Measurements from ENCODE around the gene YBX1.

The YBX1 gene

GRCh38 chr1:42681741-42682483 lies at the start of gene YBX1:
TSS of gene YBX1 (plus strand) at chr1:42682418. CDS start at chr1:42682566, 148 bp downstream.
- peak within 1 kb of the TSS; percentile 68 for H2AFZ ChIP-seq (ENCODE audit: low read depth)
- H3K36me3 ChIP-seq (ENCODE audit: insufficient read depth), result peaks cover 14% of the 10 kb centered on the region; the same call in 1 of the 2 replicates

DNA sequence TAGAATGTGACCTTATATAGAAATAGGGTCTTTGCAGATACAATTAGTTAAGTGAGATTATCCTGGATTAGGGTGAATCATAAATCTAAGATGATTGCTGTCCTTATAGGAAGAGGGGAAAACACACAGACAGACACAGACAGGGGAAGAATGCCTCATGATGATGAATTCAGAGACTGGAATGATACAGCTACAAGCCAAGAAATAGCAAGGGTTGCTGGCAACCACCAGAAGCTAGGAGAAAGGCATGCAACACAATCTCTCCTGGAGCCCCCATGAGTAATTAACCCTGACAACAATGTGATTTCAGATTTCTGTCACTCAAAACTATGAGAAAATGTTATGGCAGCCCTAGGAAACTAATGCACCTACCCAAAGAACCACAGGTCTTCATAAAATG lies 43.1 kb upstream of the YBX1 start:
- Histone ChIP-seq H3K79me2 (ENCODE audit: insufficient read depth, low read depth) (no peaks in the 10 kb centered on the region), H3K9ac (no peak overlapping the region), H3K36me3 (ENCODE audit: insufficient read depth) (no peaks in the 10 kb centered on the region), H2AFZ (ENCODE audit: low read depth) (no peak overlapping the region), H4K20me1 (ENCODE audit: insufficient read depth) (no peaks in the 10 kb centered on the region), H3K27ac (no peak overlapping the region), H3K4me3 (IDR thresholded peaks at IDR 0.05; ENCODE audit: insufficient read depth, low read depth, low read length) (no peak overlapping the region), H3K27me3 (ENCODE audit: insufficient read depth, low read depth) (no peaks in the 10 kb centered on the region), H3K4me1 (ENCODE audit: low read depth, poor library complexity, severe bottlenecking) (no peaks in the 10 kb centered on the region), H3K4me2 (no peak overlapping the region)
- TF ChIP-seq, protein P1, sequence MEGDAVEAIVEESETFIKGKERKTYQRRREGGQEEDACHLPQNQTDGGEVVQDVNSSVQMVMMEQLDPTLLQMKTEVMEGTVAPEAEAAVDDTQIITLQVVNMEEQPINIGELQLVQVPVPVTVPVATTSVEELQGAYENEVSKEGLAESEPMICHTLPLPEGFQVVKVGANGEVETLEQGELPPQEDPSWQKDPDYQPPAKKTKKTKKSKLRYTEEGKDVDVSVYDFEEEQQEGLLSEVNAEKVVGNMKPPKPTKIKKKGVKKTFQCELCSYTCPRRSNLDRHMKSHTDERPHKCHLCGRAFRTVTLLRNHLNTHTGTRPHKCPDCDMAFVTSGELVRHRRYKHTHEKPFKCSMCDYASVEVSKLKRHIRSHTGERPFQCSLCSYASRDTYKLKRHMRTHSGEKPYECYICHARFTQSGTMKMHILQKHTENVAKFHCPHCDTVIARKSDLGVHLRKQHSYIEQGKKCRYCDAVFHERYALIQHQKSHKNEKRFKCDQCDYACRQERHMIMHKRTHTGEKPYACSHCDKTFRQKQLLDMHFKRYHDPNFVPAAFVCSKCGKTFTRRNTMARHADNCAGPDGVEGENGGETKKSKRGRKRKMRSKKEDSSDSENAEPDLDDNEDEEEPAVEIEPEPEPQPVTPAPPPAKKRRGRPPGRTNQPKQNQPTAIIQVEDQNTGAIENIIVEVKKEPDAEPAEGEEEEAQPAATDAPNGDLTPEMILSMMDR (conservative IDR thresholded peaks at IDR 0.05; ENCODE audit: low read depth, low read length), result no peak

More at GRCh38 chr1:42681741-42682483, at the start of gene YBX1:
- no peaks in the 10 kb centered on the region for H3K27me3 ChIP-seq (ENCODE audit: insufficient read depth, low read depth)
- TF ChIP-seq, protein P1 (conservative IDR thresholded peaks at IDR 0.05; ENCODE audit: low read depth, low read length), result no peak
- H3K27ac ChIP-seq, result peak within 1 kb of the TSS; percentile 91
- peaks cover 50% of the 10 kb centered on the region for H3K79me2 ChIP-seq (ENCODE audit: insufficient read depth, low read depth)
- H3K9ac ChIP-seq, result peak within 1 kb of the TSS; percentile 97
- H3K4me3 ChIP-seq (IDR thresholded peaks at IDR 0.05; ENCODE audit: insufficient read depth, low read depth, low read length), result peak within 1 kb of the TSS; percentile 92
- H3K4me1 ChIP-seq (ENCODE audit: low read depth, poor library complexity, severe bottlenecking), result peaks cover 38% of the 10 kb centered on the region
- peak within 1 kb of the TSS; percentile 98 for H3K4me2 ChIP-seq
- H4K20me1 ChIP-seq (ENCODE audit: insufficient read depth), result peaks cover 39% of the 10 kb centered on the region

DNA sequence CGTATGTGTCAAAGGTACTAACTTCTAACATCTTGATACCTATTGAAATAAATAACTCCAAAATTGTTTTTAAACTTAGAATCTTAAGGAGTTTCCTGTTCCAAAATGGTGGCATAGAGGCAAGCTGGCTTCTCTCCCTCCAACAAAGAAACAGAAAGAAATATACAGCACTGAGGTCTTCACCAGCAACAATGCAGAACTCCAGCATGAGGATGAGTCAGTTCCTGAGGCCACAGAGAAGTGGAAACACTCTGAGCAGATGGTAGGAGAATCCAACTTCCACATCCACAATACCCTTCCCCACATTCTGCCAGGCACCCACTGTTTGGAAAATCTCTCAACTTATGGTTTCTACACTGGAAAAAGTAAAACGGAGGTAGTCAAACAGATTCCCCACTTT lies 36.2 kb upstream of the YBX1 start:
- TF ChIP-seq, protein P1 (conservative IDR thresholded peaks at IDR 0.05; ENCODE audit: low read depth, low read length), result no peak
- Histone ChIP-seq H3K9ac (no peak overlapping the region), H3K4me2 (no peak overlapping the region), H3K79me2 (ENCODE audit: insufficient read depth, low read depth) (no peaks in the 10 kb centered on the region), H3K4me3 (IDR thresholded peaks at IDR 0.05; ENCODE audit: insufficient read depth, low read depth, low read length) (no peak overlapping the region), H3K4me1 (ENCODE audit: low read depth, poor library complexity, severe bottlenecking) (no peaks in the 10 kb centered on the region), H3K27me3 (ENCODE audit: insufficient read depth, low read depth) (no peaks in the 10 kb centered on the region), H3K36me3 (ENCODE audit: insufficient read depth) (no peaks in the 10 kb centered on the region), H4K20me1 (ENCODE audit: insufficient read depth) (no peaks in the 10 kb centered on the region), H3K27ac (no peak overlapping the region), H2AFZ (ENCODE audit: low read depth) (no peak overlapping the region)

DNA sequence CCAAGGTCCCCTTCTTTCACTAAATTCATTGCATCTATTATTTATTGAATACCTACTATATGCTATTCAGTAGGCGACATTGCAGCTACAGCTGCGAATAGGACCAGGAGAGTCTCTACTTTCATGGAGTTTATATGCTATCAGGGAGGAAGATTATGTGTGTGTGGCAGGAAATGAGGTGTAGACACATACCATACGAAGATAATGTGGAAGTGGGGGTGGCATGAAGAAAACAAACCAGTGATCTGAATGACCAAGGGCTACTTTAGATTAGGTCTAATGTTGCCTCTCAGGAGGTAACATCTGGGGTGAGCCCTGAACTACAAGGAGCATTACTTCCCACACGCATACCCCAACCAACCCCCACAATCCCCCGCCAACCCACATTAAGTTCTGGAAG lies 25.0 kb upstream of the YBX1 start:
- H4K20me1 ChIP-seq (ENCODE audit: insufficient read depth), result no peaks in the 10 kb centered on the region
- H3K36me3 ChIP-seq (ENCODE audit: insufficient read depth), result no peaks in the 10 kb centered on the region
- peak overlapping the region; percentile 81; the same call in 1 of the 2 replicates for H3K4me2 ChIP-seq
- H3K4me3 ChIP-seq (IDR thresholded peaks at IDR 0.05; ENCODE audit: insufficient read depth, low read depth, low read length), result no peak overlapping the region
- peaks cover 32% of the 10 kb centered on the region; the same call in 1 of the 2 replicates for H3K79me2 ChIP-seq (ENCODE audit: insufficient read depth, low read depth)
- no peak overlapping the region for H3K9ac ChIP-seq
- no peaks in the 10 kb centered on the region for H3K27me3 ChIP-seq (ENCODE audit: insufficient read depth, low read depth)
- TF ChIP-seq, protein P1 (conservative IDR thresholded peaks at IDR 0.05; ENCODE audit: low read depth, low read length), result no peak
- H3K27ac ChIP-seq, result no peak overlapping the region
- H2AFZ ChIP-seq (ENCODE audit: low read depth), result peak overlapping the region; percentile 95
- H3K4me1 ChIP-seq (ENCODE audit: low read depth, poor library complexity, severe bottlenecking), result peaks cover 39% of the 10 kb centered on the region

All from KMS-11 (cell line).